Measurements from ENCODE around the gene COL7A1.

GRCh38 chr3:48567500-48567899 lies 27.6 kb downstream of the COL7A1 start:
- TF ChIP-seq SMC3 (IDR thresholded peaks at IDR 0.05; ENCODE audit: low read depth, low read length) = no peak
- no peak for TF ChIP-seq EZH2phosphoT487 (IDR thresholded peaks at IDR 0.05; ENCODE audit: borderline replicate concordance, low read depth)

All from SK-N-SH (cell line).